NCI-H526 (cell line): ENCODE results near the gene KLHL20.
"Not testable (repeated sequence)": the region's sequence is repeated elsewhere in the genome, so short reads cannot be mapped to it uniquely, and the experiment has no call there.

Experiments used
- DNase-seq, 2 experiments: peaks; one replicate each; lab custom pipeline; 2025; lab: John Stamatoyannopoulos, UW

Gene KLHL20, protein sequence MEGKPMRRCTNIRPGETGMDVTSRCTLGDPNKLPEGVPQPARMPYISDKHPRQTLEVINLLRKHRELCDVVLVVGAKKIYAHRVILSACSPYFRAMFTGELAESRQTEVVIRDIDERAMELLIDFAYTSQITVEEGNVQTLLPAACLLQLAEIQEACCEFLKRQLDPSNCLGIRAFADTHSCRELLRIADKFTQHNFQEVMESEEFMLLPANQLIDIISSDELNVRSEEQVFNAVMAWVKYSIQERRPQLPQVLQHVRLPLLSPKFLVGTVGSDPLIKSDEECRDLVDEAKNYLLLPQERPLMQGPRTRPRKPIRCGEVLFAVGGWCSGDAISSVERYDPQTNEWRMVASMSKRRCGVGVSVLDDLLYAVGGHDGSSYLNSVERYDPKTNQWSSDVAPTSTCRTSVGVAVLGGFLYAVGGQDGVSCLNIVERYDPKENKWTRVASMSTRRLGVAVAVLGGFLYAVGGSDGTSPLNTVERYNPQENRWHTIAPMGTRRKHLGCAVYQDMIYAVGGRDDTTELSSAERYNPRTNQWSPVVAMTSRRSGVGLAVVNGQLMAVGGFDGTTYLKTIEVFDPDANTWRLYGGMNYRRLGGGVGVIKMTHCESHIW

DNA sequence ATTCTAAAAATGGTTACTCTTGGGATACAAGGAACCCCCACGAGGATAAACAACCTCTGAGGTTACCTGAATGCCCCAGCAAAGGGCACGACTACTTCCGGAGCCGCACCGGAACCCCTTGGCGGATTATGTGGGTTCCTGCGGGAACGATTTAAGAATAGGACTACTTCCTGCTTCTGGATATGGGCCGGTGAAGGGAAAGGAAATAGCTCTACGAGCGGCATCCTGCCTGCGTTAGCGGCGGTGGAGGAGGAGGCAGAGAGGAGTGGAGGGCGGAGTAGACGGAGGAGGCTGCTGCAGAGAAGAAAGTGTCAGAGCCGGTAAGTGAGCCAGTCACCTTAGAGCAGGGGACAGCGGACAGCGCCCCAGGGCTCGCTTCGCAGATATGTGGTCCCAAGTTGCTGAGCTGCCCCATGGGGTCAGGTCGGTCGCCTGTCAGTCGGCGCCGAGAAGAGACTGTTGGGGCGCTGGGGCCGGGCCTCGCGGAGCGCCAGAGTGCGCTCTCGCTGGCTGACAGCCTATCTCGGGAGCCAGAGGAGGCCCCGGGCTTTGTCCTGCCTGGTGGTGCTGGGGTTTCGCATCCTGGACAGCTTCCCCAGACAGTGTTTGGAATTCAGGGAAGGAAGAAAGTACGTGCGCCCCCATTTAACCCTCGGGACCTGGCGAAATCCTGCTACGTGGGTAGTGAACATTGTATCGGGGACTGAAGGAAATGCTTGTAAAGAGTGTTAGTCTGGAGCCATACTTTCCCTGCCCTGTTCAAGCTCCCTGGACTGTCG, at the start of gene KLHL20:
KLHL20 (plus strand) TSS at position 223 of the 779 bp plus-strand sequence. CDS start 1,063 bp downstream, outside the sequence.
- DNase-seq, result peak; percentile 95 to 98

DNA sequence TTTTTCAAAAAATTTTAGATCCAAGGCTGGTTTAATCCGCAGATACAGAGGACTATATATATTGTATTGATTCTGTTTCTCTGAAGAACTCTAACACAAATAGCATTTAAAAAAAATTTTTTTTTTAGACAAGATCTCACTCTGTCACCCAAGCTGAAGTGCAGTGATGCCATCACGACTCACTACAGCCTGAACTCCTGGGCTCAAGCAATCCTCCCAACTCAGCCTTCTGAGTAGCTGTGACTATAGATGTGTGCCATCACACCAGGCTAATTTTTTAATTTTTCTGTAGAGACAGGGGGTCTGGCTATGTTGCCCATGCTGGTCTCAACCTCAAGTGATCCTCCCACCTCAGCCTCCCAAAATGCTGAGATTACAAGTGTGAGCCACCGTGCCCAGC, 48.1 kb upstream of the KLHL20 start:
- DNase-seq, result no peak

DNA sequence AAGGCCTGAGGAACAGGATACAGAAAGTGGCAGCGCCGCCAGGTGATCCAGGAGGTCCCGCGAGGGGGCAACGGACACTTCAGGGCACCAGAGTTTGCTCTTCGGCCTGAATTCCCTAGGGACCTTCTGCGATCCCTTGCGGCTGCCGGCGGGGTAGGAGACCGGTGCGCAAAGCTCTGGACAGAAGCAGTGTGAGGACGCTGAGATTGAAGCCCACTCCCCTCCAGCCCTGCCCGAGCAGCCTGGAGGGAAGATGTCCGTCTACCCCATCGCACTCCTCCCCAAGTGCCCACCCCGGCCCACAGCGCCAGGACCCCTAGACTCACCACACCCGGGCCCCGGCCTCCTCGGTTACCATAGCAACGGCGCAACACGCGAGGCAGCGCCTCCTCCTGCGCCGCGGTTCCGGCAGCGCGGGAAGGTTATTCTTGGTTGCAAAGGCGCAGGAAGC, 45.3 kb upstream of the KLHL20 start, which contains the start of gene ANKRD45:
ANKRD45 (minus strand) TSS at position 361 of the 451 bp plus-strand sequence. CDS start 10,433 bp downstream, outside the sequence.
- DNase-seq, result peak; percentile 72 to 93

DNA sequence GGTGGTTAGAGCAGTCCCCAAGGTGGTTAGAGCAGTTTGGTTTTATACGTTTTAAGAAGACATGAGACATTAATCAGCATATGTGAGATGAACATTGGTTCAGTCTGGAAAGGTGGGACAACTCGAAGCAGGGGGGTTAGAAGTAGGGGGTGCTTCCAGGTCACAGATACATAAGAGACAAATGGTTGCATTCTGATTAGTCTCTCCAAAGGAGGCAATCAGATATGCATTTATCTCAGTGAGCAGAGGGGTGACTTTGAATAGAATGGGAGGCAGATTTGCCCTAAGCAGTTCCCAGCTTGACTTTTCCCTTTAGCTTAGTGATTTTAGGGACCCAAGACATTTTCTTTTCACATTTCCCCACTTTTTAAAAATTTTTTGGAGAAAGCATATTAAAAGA, 40.3 kb upstream of the KLHL20 start:
- not testable (repeated sequence) for DNase-seq

DNA sequence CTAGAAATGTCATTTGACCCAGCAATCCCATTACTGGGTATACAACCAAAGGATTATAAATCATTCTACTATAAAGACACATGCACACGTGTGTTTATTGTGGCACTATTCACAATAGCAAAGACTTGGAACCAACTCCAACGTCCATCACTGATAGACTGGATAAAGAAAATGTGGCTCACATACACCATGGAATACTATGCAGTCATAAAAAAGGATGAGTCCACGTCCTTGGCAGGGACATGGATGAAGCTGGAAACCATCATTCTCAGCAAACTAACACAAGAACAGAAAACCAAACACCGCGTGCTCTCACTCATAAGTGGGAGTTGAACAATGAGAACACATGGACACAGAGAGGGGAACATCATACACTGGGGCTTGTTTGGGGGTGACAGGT, 34.6 kb upstream of the KLHL20 start:
- DNase-seq, result not testable (repeated sequence)

DNA sequence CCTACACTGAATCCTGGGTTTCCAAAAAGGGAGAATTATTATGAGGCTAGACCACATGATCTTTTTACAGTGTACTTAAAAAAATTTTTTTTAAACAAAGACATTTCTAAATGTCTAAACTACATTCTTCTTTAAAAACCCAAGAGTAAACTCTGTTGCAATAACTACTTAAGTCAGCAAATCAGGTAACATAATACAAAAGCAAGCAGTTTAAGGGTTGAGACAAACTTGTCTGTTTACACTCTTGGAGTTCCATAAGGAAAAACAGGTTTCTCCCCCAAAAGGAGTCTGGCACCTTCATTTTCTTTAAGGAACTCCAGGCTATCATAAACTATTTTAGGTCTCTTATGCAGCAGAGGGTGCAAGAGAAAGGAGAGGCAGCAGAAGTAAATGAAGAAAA, 32.6 kb upstream of the KLHL20 start:
- no peak for DNase-seq

DNA sequence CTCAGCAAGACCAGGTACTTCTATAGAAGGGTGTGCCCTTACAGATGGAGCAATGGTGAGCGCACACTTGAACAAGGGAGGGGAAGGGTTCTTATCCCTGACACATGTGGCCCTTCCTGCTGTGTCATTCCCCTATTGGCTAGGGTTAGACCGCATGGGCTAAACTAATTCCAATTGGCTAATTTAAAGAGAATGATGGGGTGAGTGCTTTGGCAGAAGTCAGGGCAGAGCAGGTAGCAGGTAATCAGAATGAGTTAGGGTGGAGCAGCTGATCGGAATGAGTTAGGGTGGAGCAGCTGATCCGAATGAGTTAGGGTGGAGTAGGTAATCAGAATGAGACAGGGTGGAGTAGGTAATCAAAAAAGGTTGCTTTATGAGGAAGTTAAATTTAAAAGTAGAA, 30.9 kb upstream of the KLHL20 start:
- not testable (repeated sequence) for DNase-seq

DNA sequence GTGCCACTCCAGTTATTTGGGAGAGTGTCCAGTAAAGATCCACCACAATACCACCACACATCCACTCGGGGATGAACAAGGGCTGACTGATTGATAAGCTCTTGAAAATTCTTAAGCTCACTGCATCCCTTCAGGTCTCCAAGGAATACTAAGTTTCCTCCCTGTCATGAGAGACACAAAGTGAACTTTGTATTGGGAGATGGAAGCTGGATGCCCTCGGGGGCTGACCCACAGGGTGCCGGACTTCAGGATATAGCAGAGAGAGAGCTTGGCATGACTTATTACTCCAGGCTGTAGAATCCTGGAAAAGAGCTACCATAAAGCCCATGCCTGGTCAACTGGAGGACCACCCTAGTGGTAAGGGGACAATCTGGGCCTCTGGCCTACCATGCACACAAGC, 29.7 kb upstream of the KLHL20 start:
- DNase-seq, result not testable (repeated sequence)

DNA sequence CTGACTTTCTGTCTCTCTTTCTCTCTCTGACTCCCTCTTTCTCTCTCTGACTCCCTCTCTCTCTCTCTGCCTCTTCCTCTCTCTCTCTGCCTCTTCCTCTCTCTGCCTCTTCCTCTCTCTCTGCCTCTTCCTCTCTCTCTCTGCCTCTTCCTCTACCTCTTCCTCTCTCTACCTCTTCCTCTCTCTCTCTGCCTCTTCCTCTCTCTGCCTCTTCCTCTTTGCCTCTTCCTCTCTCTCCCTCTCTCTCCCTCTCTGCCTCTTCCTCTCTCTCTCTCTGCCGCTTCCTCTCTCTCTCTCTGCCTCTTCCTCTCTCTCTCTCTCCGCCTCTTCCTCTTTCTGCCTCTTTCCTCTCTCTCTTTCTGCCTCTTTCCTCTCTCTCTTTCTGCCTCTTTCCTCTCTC, 26.5 kb upstream of the KLHL20 start:
- DNase-seq, result no peak

DNA sequence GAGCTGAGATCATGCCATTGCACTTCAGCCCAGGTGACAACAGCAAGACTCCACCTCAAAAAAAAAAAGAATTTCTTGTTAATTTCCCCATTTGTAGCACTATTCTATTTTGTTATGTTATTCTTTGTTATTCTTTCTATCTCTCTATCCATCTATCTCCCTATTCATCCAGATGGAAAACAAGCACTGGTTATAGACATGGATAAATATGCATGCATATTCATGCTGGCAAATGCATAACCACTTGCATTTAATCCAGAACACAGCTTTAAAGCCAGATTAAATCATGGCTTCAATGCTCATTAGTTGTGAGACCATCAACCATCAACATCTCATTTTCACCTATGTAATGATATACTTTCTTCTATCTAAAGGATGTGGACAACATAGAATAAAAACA, 21.5 kb upstream of the KLHL20 start:
- no peak for DNase-seq

DNA sequence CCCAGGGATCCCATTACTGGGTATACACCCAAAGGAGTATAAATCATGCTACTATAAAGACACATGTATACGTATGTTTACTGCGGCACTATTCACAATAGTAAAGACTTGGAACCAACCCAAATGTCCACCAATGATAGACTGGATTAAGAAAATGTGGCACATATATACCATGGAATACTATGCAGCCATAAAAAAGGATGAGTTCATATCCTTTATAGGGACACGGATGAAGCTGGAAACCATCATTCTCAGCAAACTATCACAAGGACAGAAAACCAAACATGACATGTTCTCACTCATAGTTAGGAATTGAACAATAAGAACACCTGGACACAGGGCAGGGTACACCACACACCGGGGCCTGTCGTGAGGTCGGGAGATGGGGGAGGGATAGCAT, 13.5 kb upstream of the KLHL20 start:
- DNase-seq, result not testable (repeated sequence)

DNA sequence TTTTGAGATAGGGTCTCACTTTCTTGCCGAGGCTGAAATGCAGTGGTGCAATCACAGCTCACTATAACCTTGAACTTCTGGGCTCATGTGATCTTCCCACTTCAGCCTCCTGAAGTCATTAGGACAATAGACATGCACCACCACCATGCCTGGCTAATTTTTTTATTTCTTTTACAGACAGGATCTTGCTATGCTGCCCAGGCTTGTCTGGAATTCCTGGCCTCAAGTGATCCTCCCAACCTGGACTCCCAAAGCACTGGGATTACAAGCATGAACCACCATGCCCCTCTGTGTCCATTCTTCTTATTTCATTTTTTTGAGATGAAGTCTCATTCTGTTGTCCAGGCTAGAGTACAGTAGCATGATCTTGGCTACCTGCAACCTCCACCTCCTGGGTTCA, 12.0 kb upstream of the KLHL20 start:
- no peak for DNase-seq

DNA sequence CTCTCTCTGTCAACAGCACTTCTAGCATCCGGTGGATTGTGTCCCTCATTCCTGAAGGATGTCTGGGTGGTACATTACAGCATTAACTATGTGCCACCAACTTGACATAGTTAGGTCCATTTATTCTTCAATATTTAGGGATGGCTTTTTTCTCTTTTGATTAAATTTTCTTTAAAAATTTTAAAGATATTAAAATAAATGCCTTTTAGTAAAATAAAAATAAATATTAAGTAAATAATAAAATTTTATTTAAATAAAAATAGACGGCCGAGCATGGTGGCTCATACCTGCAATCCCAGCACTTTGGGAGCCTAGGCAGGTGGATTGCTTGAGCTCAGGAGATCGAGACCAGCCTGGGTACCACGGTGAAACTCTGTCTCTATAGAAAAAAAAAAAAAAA, 9.7 kb upstream of the KLHL20 start:
- no peak for DNase-seq

DNA sequence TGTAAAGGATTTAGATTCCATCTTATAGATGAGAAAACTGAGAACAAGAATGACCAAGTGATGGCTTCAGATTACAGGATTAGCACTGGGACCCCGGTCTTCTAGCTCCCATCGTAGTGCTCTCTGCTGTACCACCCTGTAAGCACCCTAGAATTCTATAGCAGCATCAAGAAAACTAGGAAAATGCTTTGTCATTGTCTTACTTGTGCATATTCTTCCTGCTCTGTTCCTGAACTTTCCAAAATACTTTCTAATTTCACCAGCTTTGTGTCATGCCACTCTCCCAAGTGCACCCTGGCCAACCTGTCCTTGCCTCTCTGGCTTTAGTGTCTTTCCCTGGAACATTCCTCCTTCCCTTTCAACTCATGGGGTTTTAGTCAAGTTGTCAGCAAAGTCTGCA, 6.0 kb upstream of the KLHL20 start:
- no peak for DNase-seq

DNA sequence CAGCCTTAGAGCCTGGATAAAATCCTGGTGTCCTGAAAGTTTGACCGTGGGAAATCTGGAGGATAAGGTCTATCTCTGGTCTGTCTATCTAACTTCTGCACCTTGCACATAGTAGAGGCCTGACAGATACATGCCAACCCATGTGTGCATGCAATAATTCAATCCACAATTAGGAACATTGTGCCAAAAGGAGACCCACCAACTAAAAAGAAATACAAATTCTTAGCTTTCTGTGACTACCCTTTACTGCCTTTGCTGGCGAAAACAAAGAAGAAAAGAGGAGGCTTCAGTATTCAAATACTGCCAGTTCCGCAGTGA, 381 bp upstream of the KLHL20 start:
- DNase-seq, result no peak

DNA sequence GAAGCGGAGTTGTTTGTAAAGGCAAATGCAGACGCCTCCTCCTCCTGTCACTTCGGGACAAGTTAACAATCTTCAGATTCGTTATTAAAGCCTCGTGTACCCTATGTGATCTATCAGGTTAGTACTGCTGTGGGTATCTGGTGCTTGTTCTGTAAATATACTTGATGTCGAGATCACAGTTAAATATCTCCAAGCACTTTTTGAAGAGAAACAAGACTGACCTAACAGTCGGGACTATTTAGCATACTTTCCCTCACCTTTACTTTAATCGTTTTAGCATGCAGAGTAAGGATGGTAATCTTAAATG, 710 bp downstream of the KLHL20 start:
- no peak for DNase-seq

DNA sequence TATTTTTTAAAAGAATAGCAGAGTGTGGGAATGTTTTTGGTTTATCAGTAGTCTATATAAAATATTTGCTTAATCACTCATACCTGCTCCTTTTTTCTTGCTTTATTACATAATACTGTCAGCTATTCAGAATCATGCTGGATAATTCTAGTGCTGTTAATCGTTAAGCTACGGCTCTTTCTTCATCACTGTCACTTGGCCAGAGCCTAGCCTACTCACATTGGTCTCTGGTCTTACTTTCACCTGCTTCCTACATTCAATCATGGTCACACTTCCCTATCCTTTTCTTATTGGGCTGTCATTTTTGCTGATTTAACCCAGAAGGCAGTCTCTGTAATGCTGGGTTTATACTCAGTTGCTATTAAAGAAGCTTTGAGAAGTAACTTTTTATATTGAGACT, 2.5 kb downstream of the KLHL20 start:
- DNase-seq, result peak in 1 of 2 experiments; percentile 39

DNA sequence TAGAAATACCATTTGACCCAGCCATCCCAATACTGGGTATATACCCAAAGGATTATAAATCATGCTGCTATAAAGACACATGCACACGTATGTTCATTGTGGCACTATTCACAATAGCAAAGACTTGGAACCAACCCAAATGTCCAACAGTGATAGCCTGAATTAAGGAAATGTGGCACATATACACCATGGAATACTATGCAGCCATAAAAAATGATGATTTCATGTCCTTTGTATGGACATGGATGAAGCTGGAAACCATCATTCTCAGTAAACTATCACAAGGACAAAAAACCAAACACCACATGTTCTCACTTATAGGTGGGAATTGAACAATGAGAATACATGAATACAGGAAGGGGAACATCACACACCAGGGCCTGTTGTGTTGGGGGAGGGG, 16.6 kb downstream of the KLHL20 start:
- DNase-seq, result not testable (repeated sequence)

DNA sequence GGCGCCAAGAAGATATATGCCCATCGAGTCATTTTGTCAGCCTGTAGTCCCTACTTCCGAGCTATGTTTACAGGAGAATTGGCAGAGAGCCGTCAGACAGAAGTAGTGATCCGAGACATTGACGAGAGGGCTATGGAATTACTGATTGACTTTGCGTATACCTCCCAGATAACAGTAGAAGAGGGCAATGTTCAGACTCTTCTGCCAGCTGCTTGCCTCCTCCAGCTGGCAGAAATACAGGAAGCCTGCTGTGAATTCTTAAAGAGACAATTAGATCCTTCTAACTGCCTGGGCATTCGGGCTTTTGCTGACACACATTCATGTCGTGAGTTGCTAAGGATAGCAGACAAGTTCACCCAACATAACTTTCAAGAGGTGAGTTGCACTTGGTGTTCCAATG, 19.1 kb downstream of the KLHL20 start:
- DNase-seq, result no peak

DNA sequence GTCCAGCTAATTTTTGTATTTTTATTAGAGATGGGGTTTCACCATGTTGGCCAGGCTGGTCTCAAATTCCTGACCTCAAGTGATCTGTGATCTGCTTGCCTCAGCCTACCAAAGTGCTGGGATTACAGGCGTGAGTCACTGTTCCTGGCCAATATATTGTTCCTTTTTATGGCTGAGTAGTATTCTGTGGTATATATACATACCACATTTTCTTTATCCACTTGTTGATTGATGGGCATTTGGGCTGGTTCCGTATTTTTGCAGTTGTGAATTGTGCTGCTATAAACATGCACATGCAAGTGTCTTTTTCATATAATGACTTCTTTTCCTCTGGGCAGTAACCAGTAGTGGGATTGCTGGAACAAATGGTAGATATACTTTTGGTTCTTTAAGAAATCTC, 21.3 kb downstream of the KLHL20 start:
- DNase-seq, result not testable (repeated sequence)

DNA sequence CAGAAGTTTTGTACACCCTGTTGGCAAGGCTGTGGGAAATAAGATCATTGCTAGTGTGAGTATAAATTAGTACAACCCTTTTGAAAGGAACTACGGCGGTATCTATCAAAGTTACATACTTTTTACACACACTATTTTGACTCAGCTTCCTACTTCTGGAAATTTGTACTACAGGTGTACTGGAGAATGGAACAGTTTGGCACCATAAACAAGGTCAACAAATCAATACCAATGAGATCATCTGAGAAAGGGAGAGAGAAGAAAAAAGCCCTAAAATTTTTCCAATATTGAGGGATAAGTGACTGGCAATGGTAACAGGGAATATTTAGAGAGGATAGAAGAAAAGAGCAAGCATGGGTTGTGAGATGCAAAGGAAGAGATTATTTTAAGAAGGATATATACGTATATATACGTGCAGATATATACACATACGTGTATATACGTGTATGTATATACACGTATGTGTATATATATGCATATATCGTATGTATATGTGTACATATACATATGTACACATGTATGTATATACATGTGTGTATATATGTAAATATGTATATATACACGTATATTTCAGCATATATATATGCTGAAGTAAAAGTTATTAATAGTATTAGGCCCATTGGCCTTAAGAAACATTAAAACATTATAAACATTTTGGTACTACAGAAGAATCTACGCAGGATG, 27.6 kb downstream of the KLHL20 start:
- no peak for DNase-seq

DNA sequence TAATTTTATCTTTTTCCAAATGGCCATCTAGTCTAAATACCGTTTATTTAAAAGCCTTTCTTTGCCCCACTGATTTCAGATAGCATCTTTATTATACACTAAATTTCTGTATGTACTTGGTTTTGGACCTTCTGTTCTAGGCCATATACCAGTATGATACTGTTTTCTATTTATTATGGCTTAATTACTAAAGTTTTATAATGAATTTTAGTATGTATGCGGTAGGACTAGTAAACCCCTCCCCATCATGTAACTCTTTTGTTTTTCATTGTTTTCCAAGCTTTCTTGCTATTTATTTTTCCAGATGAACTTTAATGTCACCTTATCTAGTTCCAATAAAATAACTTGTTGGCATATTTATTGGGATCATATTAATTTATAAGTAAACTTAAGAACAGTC, 29.9 kb downstream of the KLHL20 start:
- DNase-seq, result no peak
